HEK293T (cell line): ENCODE measurements around the gene PARD6B.

Source experiments
- CTCF ChIA-PET: fragments of 350-600 bp; formaldehyde crosslinking; extraction: SDS; loops from one replicate; lab custom pipeline; 2021; ENCODE audit warnings: antibody characterized with exemption, inconsistent platforms; lab: Yijun Ruan, JAX
- POLR2A ChIA-PET: fragments of 350-600 bp; formaldehyde crosslinking; extraction: SDS; loops from one replicate; lab custom pipeline; 2020; ENCODE audit warnings: antibody characterized with exemption, inconsistent platforms; lab: Yijun Ruan, JAX
- DNase-seq: peaks from one replicate; pipeline ENCODE4 v3.0.0; 2012; ENCODE audit warnings: mixed read lengths; ENCODE audit errors: extremely low spot score
- ARNT ChIP-seq: fragments of 450-650 bp; IDR thresholded peaks from 2 replicates; pipeline ENCODE4 v1.6.1; 2017; ENCODE audit warnings: mild to moderate bottlenecking
- BHLHE40 ChIP-seq: fragments of 450-650 bp; IDR thresholded peaks from 2 replicates; pipeline ENCODE4 v1.6.1; 2016; ENCODE audit warnings: mild to moderate bottlenecking, moderate library complexity, borderline replicate concordance
- CTBP1 ChIP-seq: fragments of 450-650 bp; IDR thresholded peaks from 2 replicates; pipeline ENCODE4 v1.6.1; 2016; ENCODE audit warnings: borderline replicate concordance
- ELF4 ChIP-seq: fragments of 450-650 bp; IDR thresholded peaks from 2 replicates; pipeline ENCODE4 v1.6.1; 2017; ENCODE audit warnings: antibody characterized with exemption
- FOXA1 ChIP-seq: fragments of 450-650 bp; IDR thresholded peaks from 2 replicates; pipeline ENCODE4 v1.6.1; 2016; ENCODE audit warnings: mild to moderate bottlenecking
- FOXK2 ChIP-seq: fragments of 450-650 bp; IDR thresholded peaks from 2 replicates; pipeline ENCODE4 v1.6.1; 2016; ENCODE audit warnings: mild to moderate bottlenecking
- FOXM1 ChIP-seq: fragments of 450-650 bp; IDR thresholded peaks from 2 replicates; pipeline ENCODE4 v1.6.1; 2017; ENCODE audit warnings: mild to moderate bottlenecking, borderline replicate concordance
- HDGF ChIP-seq: fragments of 450-650 bp; IDR thresholded peaks from 2 replicates; pipeline ENCODE4 v1.6.1; 2017; ENCODE audit warnings: antibody characterized with exemption, borderline replicate concordance
- L3MBTL2 ChIP-seq: fragments of 450-650 bp; conservative IDR thresholded peaks from 2 replicates; pipeline ENCODE4 v1.6.1; 2016; ENCODE audit warnings: mild to moderate bottlenecking
- LEF1 ChIP-seq: fragments of 450-650 bp; IDR thresholded peaks from 2 replicates; pipeline ENCODE4 v1.6.1; 2017; ENCODE audit warnings: mild to moderate bottlenecking, borderline replicate concordance
- NFRKB ChIP-seq: fragments of 450-650 bp; IDR thresholded peaks from 2 replicates; pipeline ENCODE4 v1.6.1; 2016; ENCODE audit warnings: mild to moderate bottlenecking, moderate library complexity
- PKNOX1 ChIP-seq: fragments of 450-650 bp; IDR thresholded peaks from 2 replicates; pipeline ENCODE4 v1.6.1; 2016
- SP1 ChIP-seq: fragments of 450-650 bp; IDR thresholded peaks from 2 replicates; pipeline ENCODE4 v1.6.1; 2017
- SUZ12 ChIP-seq: fragments of 450-650 bp; IDR thresholded peaks from 2 replicates; pipeline ENCODE4 v1.6.1; 2016; ENCODE audit warnings: mild to moderate bottlenecking
- TARDBP ChIP-seq: fragments of 450-650 bp; IDR thresholded peaks from 2 replicates; pipeline ENCODE4 v1.6.1; 2016
- ZNF384 ChIP-seq: fragments of 450-650 bp; IDR thresholded peaks from 2 replicates; pipeline ENCODE4 v1.6.1; 2016

PARD6B gene

GRCh38 chr20:50802289-50802688, 70.9 kb downstream of the PARD6B start:
- TF ChIP-seq FOXM1 (no peak), SUZ12 (no peak), FOXA1 (no peak), ZNF384 (no peak), NFRKB (no peak), HDGF (no peak), LEF1 (no peak), PKNOX1 (no peak), ARNT (no peak), L3MBTL2 (no peak)
- CTCF ChIA-PET: no interaction called here
- POLR2A ChIA-PET: no interaction called here
- DNase-seq: no peak

- POLR2A ChIA-PET: no interaction called here
- TF ChIP-seq L3MBTL2: no peak
- TF ChIP-seq FOXK2: no peak
- TF ChIP-seq LEF1: no peak
- no peak for TF ChIP-seq CTBP1
- TF ChIP-seq TARDBP: no peak
- no peak for TF ChIP-seq ELF4
- no peak for TF ChIP-seq BHLHE40
- no peak for TF ChIP-seq PKNOX1
- no peak for TF ChIP-seq SUZ12
- CTCF ChIA-PET: no interaction called here
- DNase-seq: no peak
Observed at GRCh38 chr20:50804437-50805348, 73.3 kb downstream of the PARD6B start.

GRCh38 chr20:50805349-50805684, 73.9 kb downstream of the PARD6B start:
- ChIA-PET POLR2A (no interaction called here), CTCF (no interaction called here)
- no peak for TF ChIP-seq ARNT
- no peak for TF ChIP-seq BHLHE40
- TF ChIP-seq HDGF: no peak
- no peak for TF ChIP-seq FOXA1
- TF ChIP-seq NFRKB: no peak
- TF ChIP-seq L3MBTL2: no peak
- TF ChIP-seq ELF4: no peak
- no peak for TF ChIP-seq SUZ12
- TF ChIP-seq PKNOX1: no peak
- TF ChIP-seq FOXK2: no peak
- no peak for TF ChIP-seq CTBP1
- TF ChIP-seq TARDBP: no peak
- TF ChIP-seq LEF1: no peak
- TF ChIP-seq FOXM1: no peak
- TF ChIP-seq SP1: no peak
- no peak for TF ChIP-seq ZNF384
- DNase-seq: no peak

- CTCF ChIA-PET: no interaction called here
- POLR2A ChIA-PET: no interaction called here
- TF ChIP-seq CTBP1: no peak
- no peak for TF ChIP-seq TARDBP
- TF ChIP-seq SP1: no peak
- no peak for TF ChIP-seq PKNOX1
- TF ChIP-seq ELF4: no peak
- no peak for TF ChIP-seq L3MBTL2
- TF ChIP-seq SUZ12: no peak
- TF ChIP-seq FOXA1: no peak
- TF ChIP-seq NFRKB: no peak
- TF ChIP-seq ARNT: no peak
- TF ChIP-seq FOXM1: no peak
- TF ChIP-seq BHLHE40: no peak
- TF ChIP-seq ZNF384: no peak
- TF ChIP-seq FOXK2: no peak
- TF ChIP-seq HDGF: no peak
- TF ChIP-seq LEF1: no peak
- DNase-seq: no peak
Observed at GRCh38 chr20:50806126-50806768, 74.9 kb downstream of the PARD6B start.
